IPS DF 6.9 (cell line): ENCODE results near the gene KYAT1.

ENCODE experiments used
- DNase-seq: peaks from one replicate; pipeline ENCODE4 v3.0.0-alpha.2; 2013; ENCODE audit warnings: low read depth, low spot score
- H3K27ac ChIP-seq: one replicate; pipeline ENCODE4 v1.5.1; 2013; ENCODE audit warnings: low read length, control low read depth
- H3K27me3 ChIP-seq: 2 replicates; pipeline ENCODE4 v1.6.1; 2013; ENCODE audit warnings: mild to moderate bottlenecking, low read length; ENCODE audit not compliant: control insufficient read depth, insufficient read depth
- H3K36me3 ChIP-seq: 2 replicates; pipeline ENCODE4 v1.6.1; 2013; ENCODE audit warnings: low read length; ENCODE audit not compliant: control insufficient read depth, insufficient read depth
- H3K4me1 ChIP-seq: 2 replicates; pipeline ENCODE4 v1.6.1; 2013; ENCODE audit warnings: low read length; ENCODE audit not compliant: control insufficient read depth, insufficient read depth
- H3K4me3 ChIP-seq: 2 replicates; pipeline ENCODE4 v1.5.1; 2013; ENCODE audit warnings: mild to moderate bottlenecking, low read length
- H3K9me3 ChIP-seq: 2 replicates; pipeline ENCODE4 v1.6.1; 2013; ENCODE audit warnings: low read length, inconsistent platforms; ENCODE audit not compliant: control insufficient read depth, insufficient read depth
- WGBS: extraction: QIAGEN DNeasy Blood & Tissue Kit; methylation state at CpG from one replicate; pipeline ENCODE4 v1.1.7; 2013; ENCODE audit warnings: mixed read lengths, missing lambda C conversion rate; ENCODE audit not compliant: insufficient read length, insufficient coverage; 5-methylcytosine and 5-hydroxymethylcytosine counted together

The KYAT1 gene

DNA sequence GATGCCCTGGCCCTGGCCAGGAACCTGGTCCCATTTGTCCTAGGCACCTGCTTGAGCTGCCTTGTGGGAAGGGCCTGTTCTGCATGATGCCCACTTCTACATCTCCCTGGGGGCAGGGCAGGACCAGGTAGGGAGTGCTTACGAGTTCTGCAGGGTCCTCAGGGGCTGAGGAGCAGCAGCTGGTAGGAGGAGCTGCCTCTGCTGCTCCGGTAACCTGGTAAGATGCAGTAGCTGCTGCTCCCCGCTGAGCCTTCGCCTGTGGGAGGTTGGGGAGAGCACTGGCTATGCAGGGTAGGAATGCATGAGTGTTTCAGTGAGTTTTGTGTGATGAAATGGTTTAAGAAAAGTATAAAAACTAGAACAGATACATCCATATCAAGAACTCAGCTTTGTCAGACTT, 13.8 kb upstream of the KYAT1 start:
- H3K4me3 ChIP-seq, result no peak overlapping the region
- DNase-seq, result no peak
- H3K4me1 ChIP-seq, result peaks cover 4% of the 10 kb centered on the region; the same call in 1 of the 2 replicates
- no CpG with 5 or more reads among the region's 4 CpGs for WGBS
- H3K9me3 ChIP-seq, result no peaks in the 10 kb centered on the region
- H3K27me3 ChIP-seq, result no peaks in the 10 kb centered on the region
- peaks cover 13% of the 10 kb centered on the region for H3K36me3 ChIP-seq
- H3K27ac ChIP-seq, result no peak overlapping the region

DNA sequence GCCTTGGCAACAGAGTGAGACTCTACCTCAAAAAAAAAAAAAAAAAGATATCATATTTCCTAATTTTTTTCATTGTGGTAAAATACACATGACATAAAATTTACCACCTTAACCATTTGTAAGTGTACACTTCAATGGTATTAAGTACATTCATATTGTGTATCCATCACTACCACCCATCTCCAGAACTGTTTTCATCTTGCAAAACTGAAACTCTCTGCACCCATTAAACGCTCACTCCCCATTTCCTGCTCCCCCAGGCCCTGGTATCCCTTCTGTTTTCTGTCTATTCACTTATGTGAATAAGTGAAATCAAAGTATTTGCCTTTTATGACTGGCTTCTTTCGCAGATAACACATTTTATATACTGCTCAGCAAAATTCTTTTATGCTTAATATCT, 13.0 kb upstream of the KYAT1 start:
- DNase-seq, result no peak
- no peaks in the 10 kb centered on the region for H3K27me3 ChIP-seq
- no peak overlapping the region for H3K27ac ChIP-seq
- H3K4me3 ChIP-seq, result no peak overlapping the region
- WGBS, result no CpG with 5 or more reads among the region's 2 CpGs
- peaks cover 4% of the 10 kb centered on the region; the same call in 1 of the 2 replicates for H3K4me1 ChIP-seq
- peaks cover 13% of the 10 kb centered on the region for H3K36me3 ChIP-seq
- H3K9me3 ChIP-seq, result no peaks in the 10 kb centered on the region

DNA sequence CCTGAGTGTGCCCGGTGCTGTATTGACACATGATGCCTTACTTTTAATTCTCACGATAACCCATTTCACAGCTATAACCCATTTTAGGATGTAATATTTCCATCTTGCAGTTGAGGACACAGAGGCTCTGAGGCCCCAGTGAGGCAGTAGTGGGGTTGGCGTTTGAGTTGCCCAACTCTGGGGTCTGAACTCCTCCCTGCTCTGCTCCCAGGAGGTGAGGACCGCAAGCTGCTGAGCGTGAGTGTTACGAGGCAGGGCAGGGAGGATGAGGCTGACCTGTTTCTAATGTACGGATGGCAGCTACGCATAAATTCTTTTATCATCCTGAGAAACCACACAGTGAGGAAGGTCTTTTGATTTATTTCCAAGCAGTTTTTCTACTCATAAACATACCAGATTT, 11.6 kb upstream of the KYAT1 start:
- no peak for DNase-seq
- no CpG with 5 or more reads among the region's 8 CpGs for WGBS
- peaks cover 6% of the 10 kb centered on the region; the same call in 1 of the 2 replicates for H3K4me1 ChIP-seq
- H3K27ac ChIP-seq, result no peak overlapping the region
- no peaks in the 10 kb centered on the region for H3K9me3 ChIP-seq
- no peaks in the 10 kb centered on the region for H3K27me3 ChIP-seq
- no peak overlapping the region for H3K4me3 ChIP-seq
- peaks cover 13% of the 10 kb centered on the region for H3K36me3 ChIP-seq

DNA sequence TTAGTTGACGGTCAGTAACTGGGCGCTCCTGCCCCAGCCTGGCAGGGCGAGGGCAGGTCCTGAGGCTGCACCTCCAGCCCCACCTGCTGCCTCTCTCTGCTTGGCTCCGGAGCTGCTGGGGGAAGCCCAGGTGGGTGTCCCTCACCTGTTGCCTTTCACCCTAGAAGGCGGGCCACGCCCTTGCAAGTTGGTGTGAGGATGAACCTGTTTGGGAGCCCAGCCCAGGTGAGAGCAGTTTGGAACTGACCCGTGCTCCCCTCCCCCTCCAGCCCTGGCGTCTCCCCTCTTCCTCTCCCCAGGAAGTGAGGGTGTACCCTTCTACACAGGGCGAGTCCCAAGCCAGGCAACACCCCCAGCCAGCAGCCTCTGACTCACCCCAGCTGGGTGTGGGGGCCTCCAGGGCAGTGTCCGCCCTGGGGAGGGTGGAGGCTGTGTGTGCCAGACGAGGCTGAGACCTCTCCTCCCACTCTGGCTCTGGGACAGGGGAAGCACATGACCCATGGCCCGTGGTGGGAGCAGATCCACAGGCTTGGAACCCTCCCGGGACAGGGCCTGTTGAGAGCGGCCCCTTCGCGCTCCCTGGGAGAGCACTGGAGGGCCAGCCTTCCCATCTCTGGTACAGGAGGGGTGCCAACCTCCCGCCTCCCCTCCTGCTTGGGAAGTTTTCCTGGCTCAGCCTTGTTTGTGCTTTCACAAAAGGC, 10.6 kb upstream of the KYAT1 start:
- peaks cover 13% of the 10 kb centered on the region for H3K36me3 ChIP-seq
- H3K9me3 ChIP-seq, result no peaks in the 10 kb centered on the region
- WGBS, result no CpG with 5 or more reads among the region's 17 CpGs
- H3K27me3 ChIP-seq, result no peaks in the 10 kb centered on the region
- peaks cover 7% of the 10 kb centered on the region; the same call in 1 of the 2 replicates for H3K4me1 ChIP-seq
- DNase-seq, result no peak
- no peak overlapping the region for H3K27ac ChIP-seq
- H3K4me3 ChIP-seq, result no peak overlapping the region

DNA sequence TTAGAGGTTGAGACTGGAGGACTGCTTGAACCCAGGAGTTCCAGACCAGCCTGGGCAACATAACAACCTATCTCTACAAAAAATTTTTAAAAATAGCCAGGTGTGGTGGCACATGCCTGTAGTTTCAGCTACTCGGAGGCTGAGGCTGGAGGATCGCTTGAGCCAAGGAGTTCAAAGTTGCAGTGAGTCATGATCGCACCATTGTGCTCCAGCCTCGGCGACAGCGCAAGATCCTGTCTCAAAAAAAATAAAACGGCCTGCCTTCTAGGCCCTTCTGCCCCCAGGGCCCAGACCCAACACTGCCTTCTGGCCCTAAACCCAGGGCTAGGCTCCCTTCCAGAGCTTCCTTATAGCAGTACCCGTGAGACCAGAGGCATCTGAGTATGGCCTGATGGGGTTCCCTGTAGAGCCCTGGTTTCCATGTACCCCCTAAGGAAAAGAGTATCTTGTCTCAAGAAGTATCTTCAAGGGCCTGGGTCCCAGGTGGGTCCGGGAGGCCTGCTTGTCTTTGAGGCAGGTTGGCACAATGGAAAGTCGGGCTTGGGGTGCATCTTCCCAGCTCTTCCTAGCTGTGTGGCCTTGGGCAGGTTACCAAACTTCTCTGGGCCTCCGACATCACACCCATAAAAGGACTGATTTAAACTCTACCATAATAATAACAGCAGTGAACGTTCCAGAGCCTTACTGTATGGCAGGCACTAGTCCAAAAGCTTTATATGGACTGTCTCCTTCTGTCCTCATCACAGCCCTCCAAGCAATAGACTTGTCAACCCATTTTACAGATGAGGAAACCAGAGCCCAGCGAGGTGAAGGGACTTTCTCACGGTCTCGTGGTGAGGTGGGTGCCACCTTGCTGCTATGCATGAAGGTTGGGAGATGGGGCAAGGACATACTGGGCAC, 9.8 kb upstream of the KYAT1 start:
- no peaks in the 10 kb centered on the region for H3K27me3 ChIP-seq
- H3K4me1 ChIP-seq, result peaks cover 7% of the 10 kb centered on the region; the same call in 1 of the 2 replicates
- no CpG with 5 or more reads among the region's 15 CpGs for WGBS
- H3K36me3 ChIP-seq, result peaks cover 14% of the 10 kb centered on the region
- H3K9me3 ChIP-seq, result no peaks in the 10 kb centered on the region
- H3K4me3 ChIP-seq, result no peak overlapping the region
- DNase-seq, result no peak
- no peak overlapping the region for H3K27ac ChIP-seq

DNA sequence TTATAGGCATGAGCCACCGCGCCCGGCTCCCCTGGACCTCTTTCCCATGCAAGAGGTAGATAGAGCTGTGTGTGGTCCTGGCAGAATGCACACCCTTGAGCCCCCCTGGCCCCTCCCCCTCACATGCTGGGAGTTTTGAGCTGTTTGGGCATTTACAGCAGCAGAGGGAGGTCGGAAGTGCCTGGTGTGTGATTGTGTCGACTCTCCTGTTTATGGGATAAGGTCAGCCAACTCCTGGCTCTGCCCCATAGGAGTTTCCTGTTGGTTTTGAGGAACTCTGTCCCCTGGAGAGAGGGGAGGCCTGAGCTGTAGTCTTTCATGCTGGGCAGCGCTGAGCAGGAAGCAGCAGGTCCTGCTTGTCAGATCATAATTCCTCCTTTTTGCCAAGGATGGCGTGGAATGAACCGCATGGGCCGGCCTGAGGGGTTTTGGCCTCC, 6.2 kb upstream of the KYAT1 start:
- Histone ChIP-seq H3K27ac (peak overlapping the region; percentile 30), H3K36me3 (peaks cover 16% of the 10 kb centered on the region), H3K27me3 (no peaks in the 10 kb centered on the region), H3K4me3 (no peak overlapping the region), H3K4me1 (0 out of 2 replicates have a peak, but pooled peaks cover 7% of the 10 kb centered on the region), H3K9me3 (no peaks in the 10 kb centered on the region)
- no CpG with 5 or more reads among the region's 9 CpGs for WGBS
- DNase-seq, result no peak

DNA sequence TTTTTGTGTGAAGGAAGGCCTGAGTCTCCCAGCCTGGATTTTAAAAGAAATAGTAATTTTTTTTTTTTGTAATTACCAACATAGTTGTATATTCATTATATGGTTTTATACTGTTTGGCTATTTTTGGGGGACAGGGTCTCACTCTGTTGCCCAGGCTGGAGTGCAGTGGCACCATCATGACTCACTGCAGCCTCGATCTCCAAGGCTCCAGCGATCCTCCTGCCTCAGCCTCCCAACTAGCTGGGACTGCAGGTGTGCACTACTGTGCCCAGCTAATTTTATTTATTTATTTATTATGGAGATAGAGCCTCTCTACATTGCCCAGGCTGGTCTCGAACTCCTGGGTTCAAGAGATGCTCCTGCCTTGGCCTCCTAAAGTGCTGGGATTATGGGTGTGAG, 5.3 kb upstream of the KYAT1 start:
- no CpG with 5 or more reads among the region's 3 CpGs for WGBS
- DNase-seq, result no peak
- H3K4me1 ChIP-seq, result 0 out of 2 replicates have a peak, but pooled peaks cover 5% of the 10 kb centered on the region
- no peaks in the 10 kb centered on the region for H3K9me3 ChIP-seq
- no peak overlapping the region for H3K27ac ChIP-seq
- no peaks in the 10 kb centered on the region for H3K27me3 ChIP-seq
- no peak overlapping the region for H3K4me3 ChIP-seq
- peaks cover 9% of the 10 kb centered on the region for H3K36me3 ChIP-seq

DNA sequence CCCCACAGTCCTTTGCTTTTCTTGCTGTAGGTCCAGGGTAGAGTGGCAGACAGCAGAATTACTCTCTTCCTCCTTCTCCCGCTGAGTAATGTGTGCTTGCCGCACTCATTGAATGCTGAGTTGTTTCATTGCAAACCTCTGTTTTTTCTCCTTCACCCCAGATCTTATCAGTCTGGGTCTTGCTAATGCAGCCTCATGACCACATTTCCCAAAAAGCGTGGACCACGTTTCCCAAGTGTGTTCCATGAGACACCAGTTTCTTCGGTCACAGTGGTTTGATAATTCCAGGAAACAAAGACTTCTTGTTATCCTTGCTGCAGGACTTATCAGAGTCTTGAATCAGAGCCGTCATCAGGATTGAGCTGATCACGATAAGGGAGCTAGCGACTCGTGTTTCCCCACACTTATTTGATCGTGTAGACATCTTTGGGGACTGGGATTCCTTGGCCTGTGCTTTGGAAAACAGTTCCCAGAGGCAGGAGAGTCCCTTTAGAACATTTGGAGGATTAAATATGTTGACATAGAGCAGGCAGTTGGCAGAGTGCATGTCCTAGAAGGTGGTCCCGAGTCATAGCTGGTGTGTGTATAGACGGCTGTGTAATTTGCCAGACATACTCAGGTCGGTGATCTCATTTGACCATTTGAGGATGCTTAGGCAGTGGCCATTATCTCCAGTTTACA, 4.6 kb upstream of the KYAT1 start:
- H3K4me3 ChIP-seq, result no peak overlapping the region
- H3K36me3 ChIP-seq, result peaks cover 7% of the 10 kb centered on the region; the same call in 1 of the 2 replicates
- 0 out of 2 replicates have a peak, but pooled peaks cover 4% of the 10 kb centered on the region for H3K4me1 ChIP-seq
- H3K27ac ChIP-seq, result no peak overlapping the region
- DNase-seq, result no peak
- H3K9me3 ChIP-seq, result no peaks in the 10 kb centered on the region
- no CpG with 5 or more reads among the region's 13 CpGs for WGBS
- H3K27me3 ChIP-seq, result no peaks in the 10 kb centered on the region

DNA sequence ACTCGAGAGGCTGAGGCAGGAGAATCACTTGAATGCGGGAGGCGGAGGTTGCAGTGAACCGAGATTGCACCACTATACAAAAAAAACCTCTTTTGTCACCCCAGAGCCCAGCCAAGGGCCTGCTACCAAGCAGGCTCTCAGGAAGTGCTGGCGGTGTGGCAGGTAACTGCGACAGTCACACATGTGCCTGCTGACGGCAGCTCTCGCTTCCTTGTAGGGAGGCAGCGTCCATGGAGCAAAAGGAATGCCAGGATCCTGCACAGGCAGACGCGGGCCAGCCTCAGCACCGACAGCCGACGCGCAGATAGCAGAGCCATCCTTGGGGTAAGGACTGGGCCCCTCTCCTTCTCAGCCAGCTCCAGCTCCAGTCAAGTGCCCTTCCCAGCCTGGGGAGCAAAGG, 4.0 kb upstream of the KYAT1 start:
- H3K9me3 ChIP-seq, result no peaks in the 10 kb centered on the region
- H3K27me3 ChIP-seq, result no peaks in the 10 kb centered on the region
- no peak for DNase-seq
- peaks cover 7% of the 10 kb centered on the region; the same call in 1 of the 2 replicates for H3K36me3 ChIP-seq
- WGBS, result no CpG with 5 or more reads among the region's 15 CpGs
- H3K4me1 ChIP-seq, result 0 out of 2 replicates have a peak, but pooled peaks cover 4% of the 10 kb centered on the region
- H3K4me3 ChIP-seq, result no peak overlapping the region
- no peak overlapping the region for H3K27ac ChIP-seq

DNA sequence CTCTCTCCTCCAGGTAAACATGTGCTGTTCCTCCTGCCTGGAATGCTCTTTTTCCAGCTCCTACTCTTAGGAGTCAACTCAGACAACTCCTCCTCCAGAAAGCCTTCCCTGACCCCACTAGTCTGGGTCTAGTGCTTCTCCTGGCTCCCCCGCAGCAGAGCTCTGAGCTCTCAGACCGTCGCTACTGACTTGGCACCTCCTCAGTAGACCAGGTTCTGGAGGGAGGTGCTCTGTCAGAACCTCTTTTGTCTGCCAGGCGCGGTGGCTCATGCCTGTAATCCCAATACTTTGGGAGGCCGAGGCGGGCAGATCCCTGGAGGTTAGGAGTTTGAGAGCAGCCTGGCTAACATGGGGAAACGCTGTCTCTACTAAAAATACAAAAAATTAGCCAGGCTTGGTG, 3.6 kb upstream of the KYAT1 start:
- H3K9me3 ChIP-seq, result no peaks in the 10 kb centered on the region
- H3K27me3 ChIP-seq, result no peaks in the 10 kb centered on the region
- no peak overlapping the region for H3K4me3 ChIP-seq
- no peak for DNase-seq
- WGBS, result no CpG with 5 or more reads among the region's 8 CpGs
- no peak overlapping the region for H3K27ac ChIP-seq
- H3K36me3 ChIP-seq, result peaks cover 7% of the 10 kb centered on the region; the same call in 1 of the 2 replicates
- H3K4me1 ChIP-seq, result 0 out of 2 replicates have a peak, but pooled peaks cover 4% of the 10 kb centered on the region
